ENCODE data around the gene AUTS2.

GRCh38 chr7:69663911-69664832 is 65.9 kb downstream of the AUTS2 start:
- no peak for TF ChIP-seq POLR2A (IDR thresholded peaks at IDR 0.05)
- no peak for TF ChIP-seq CTCF (IDR thresholded peaks at IDR 0.05 in 8 of 11, conservative IDR thresholded peaks at IDR 0.05 in 3 of 11)
- TF ChIP-seq POLR2AphosphoS5 (IDR thresholded peaks at IDR 0.05): no peak

Measured in spleen (tissue), 7 donors.